Measurements from ENCODE around the gene GRWD1.

GRCh38 chr19:48458016-48458415, 12.2 kb downstream of the GRWD1 start:
- TF ChIP-seq CTCF (IDR thresholded peaks at IDR 0.05) = no peak
- TF ChIP-seq EZH2 (IDR thresholded peaks at IDR 0.05; ENCODE audit: borderline replicate concordance, insufficient read depth, low read depth, low read length, poor library complexity, severe bottlenecking) = no peak

Data from B cell (primary cell).